Suprapubic skin (tissue), 4 donors: ENCODE data around the gene PHF20. TPM values are rescaled to one million over a fixed set of nuclear protein-coding genes. Genes with fewer than 3 reads are reported as not detected.
"Not testable (repeated sequence)": the region's sequence is repeated elsewhere in the genome, so short reads cannot be mapped to it uniquely, and the experiment has no call there.

ENCODE experiments used
- DNase-seq, 2 donors: peaks; one replicate each; pipeline ENCODE4 v3.0.0-alpha.2; 2019; ENCODE audit warnings: low spot score in 2 of 2
- H3K27ac ChIP-seq: fragments of 200-600 bp; sonication (generic); one replicate; pipeline ENCODE4 v1.5.1; 2019
- H3K27me3 ChIP-seq: fragments of 200-600 bp; sonication (generic); one replicate; pipeline ENCODE4 v1.5.1; 2019
- H3K36me3 ChIP-seq: fragments of 200-600 bp; sonication (generic); one replicate; pipeline ENCODE4 v1.5.1; 2019
- H3K4me1 ChIP-seq: fragments of 200-600 bp; sonication (generic); one replicate; pipeline ENCODE4 v1.5.1; 2019
- H3K4me3 ChIP-seq: fragments of 200-600 bp; sonication (generic); one replicate; pipeline ENCODE4 v1.5.1; 2019; ENCODE audit warnings: mild to moderate bottlenecking
- H3K9me3 ChIP-seq: fragments of 200-600 bp; sonication (generic); one replicate; pipeline ENCODE4 v1.5.1; 2019
- EP300 ChIP-seq: sonication (generic); formaldehyde crosslinking; IDR thresholded peaks from one replicate; pipeline ENCODE4 v1.6.1; 2017; ENCODE audit warnings: antibody characterized with exemption
- POLR2A ChIP-seq, 2 donors: fragments of 450-650 bp; IDR thresholded peaks; one replicate each; pipeline ENCODE4 v1.6.1; 2017; ENCODE audit warnings: antibody characterized with exemption in 2 of 2, mild to moderate bottlenecking in 2 of 2, moderate library complexity in 2 of 2
- POLR2AphosphoS5 ChIP-seq, 3 donors: sonication (generic); formaldehyde crosslinking; IDR thresholded peaks; one replicate each; pipeline ENCODE4 v1.6.1; 2017; ENCODE audit warnings: antibody characterized with exemption in 3 of 3
- WGBS: methylation state at CpG from one replicate; pipeline ENCODE4 v1.1.5; 2018; 5-methylcytosine and 5-hydroxymethylcytosine counted together
- total RNA-seq, 4 donors: library from RNA; depleted of rRNA; stranded (reverse); fragments of >200 nt; gene quantifications; one replicate each; pipeline ENCODE4 v1.1.0, GENCODE V29; 2016
- TF ChIP-seq, protein P1 (sequence below), 2 donors: fragments of 200-600 bp in 1 of 2; fragments of 450-650 bp in 1 of 2; sonication (generic) in 1 of 2; IDR thresholded peaks; one replicate each; pipeline ENCODE4 v1.5.1; 2016 to 2019; ENCODE audit warnings: antibody characterized with exemption in 2 of 2, mild to moderate bottlenecking in 1 of 2, moderate library complexity in 1 of 2

Gene PHF20
- total RNA-seq, 4 donors from 2014 or later = 44.2 to 60.6 (median 47.3) TPM

DNA sequence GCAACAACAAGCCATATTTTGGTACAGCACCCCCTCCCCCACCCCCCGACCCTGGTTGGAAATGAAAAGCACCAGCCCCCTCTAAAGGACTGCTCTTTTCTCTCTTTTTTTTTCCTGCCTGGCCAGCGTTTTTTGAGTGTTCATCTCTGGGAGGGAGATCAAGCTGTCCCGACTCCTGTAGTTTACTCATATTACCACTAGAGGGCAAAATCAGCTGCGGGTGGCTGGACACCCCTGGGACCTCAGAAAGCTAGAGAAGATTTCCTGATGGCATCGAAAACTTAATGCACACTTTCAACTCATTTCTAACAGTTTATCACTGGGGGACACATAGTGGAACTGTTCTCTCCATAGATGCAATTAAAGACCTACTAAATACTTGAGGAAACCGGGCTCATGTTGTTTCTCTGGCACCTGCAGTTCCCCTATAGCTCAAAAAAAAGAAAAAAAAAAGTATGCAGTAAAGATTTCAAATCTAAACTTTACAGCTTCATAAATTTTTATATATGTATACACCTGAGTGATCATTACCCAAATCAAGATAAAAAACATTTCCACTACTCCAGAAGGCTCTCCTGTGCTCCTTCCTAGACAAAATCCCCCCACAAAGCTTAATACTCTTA lies 221.0 kb downstream of the PHF20 start:
- TF ChIP-seq, protein P1, sequence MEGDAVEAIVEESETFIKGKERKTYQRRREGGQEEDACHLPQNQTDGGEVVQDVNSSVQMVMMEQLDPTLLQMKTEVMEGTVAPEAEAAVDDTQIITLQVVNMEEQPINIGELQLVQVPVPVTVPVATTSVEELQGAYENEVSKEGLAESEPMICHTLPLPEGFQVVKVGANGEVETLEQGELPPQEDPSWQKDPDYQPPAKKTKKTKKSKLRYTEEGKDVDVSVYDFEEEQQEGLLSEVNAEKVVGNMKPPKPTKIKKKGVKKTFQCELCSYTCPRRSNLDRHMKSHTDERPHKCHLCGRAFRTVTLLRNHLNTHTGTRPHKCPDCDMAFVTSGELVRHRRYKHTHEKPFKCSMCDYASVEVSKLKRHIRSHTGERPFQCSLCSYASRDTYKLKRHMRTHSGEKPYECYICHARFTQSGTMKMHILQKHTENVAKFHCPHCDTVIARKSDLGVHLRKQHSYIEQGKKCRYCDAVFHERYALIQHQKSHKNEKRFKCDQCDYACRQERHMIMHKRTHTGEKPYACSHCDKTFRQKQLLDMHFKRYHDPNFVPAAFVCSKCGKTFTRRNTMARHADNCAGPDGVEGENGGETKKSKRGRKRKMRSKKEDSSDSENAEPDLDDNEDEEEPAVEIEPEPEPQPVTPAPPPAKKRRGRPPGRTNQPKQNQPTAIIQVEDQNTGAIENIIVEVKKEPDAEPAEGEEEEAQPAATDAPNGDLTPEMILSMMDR (IDR thresholded peaks at IDR 0.05) = peak; percentile 53 to 75
- TF ChIP-seq POLR2AphosphoS5 (IDR thresholded peaks at IDR 0.05) (no peak), EP300 (no peak)
- peaks cover 6% of the 10 kb centered on the region for H3K4me1 ChIP-seq
- H3K4me3 ChIP-seq = no peak overlapping the region
- H3K27me3 ChIP-seq = no peaks in the 10 kb centered on the region
- 3% methylated on average over 6 of the region's 6 CpGs for WGBS
- no peaks in the 10 kb centered on the region for H3K36me3 ChIP-seq
- no peak for DNase-seq
- H3K9me3 ChIP-seq = no peaks in the 10 kb centered on the region
- no peak overlapping the region for H3K27ac ChIP-seq

DNA sequence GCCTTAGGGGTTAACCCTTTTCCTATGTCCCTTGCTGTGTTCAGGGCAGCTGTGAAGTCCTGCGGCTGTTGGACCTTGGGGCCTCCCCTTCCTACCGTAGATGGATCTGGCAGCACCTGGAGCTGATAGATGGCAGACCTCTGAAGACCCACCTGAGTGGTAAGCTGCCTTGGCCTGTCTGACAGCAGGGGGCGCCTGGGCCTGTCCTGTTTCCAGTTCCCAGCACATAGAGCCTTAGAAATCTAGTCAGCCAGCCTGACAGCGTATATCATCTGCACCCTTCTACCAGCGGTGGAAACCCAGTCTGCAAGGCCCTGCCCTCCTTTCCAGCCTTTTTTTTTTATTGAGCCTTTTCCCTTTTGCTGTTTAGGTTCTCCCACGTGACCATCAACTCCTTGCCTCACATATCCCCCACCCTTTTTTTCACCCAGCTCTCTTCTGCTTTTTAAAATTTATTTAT lies 223.2 kb downstream of the PHF20 start:
- TF ChIP-seq, protein P1 (IDR thresholded peaks at IDR 0.05) = peak; percentile 67 to 87
- TF ChIP-seq POLR2AphosphoS5 (IDR thresholded peaks at IDR 0.05) = no peak
- TF ChIP-seq POLR2A (IDR thresholded peaks at IDR 0.05) = no peak
- peaks cover 6% of the 10 kb centered on the region for H3K4me1 ChIP-seq
- no peak overlapping the region for H3K4me3 ChIP-seq
- no peak overlapping the region for H3K27ac ChIP-seq
- DNase-seq = peak; percentile 85 to 87
- no peaks in the 10 kb centered on the region for H3K9me3 ChIP-seq
- no peaks in the 10 kb centered on the region for H3K36me3 ChIP-seq
- no peaks in the 10 kb centered on the region for H3K27me3 ChIP-seq
- 1% methylated on average over 6 of the region's 6 CpGs for WGBS

DNA sequence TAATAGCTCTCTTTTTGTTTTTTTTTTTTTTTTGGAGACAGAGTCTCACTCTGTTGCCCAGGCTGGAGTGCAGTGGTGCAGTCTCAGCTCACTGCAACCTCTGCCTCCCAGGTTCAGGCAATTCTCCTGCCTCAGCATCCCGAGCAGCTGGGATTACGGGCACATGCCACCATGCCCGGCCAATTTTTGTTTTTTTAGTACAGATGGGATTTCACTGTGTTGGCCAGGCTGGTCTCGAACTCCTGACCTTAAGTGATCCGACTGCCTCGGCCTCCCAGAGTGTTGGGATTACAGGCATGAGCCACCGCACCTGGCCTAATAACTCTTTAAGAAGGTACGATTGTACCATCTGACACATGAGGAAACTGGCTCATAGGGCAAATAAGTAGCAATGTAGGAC lies 224.7 kb downstream of the PHF20 start:
- H3K4me3 ChIP-seq, H3K9me3 ChIP-seq, H3K27me3 ChIP-seq, DNase-seq, H3K27ac ChIP-seq, H3K36me3 ChIP-seq, H3K4me1 ChIP-seq: not testable (repeated sequence)
- 97% methylated on average over 8 of the region's 8 CpGs for WGBS

Other genes with a start within 250 kb of the PHF20 start
- gene C20orf173, start 242.4 kb upstream of the PHF20 start, total RNA-seq = not detected
- gene ERGIC3, start 229.9 kb upstream of the PHF20 start, total RNA-seq = 100 to 1,000 TPM; 154 to 256 (median 225) TPM
- gene SPAG4, start 156.2 kb upstream of the PHF20 start, total RNA-seq = under 1 TPM in 1 of 4 donors, not detected in 3; 0.89 TPM
- gene CPNE1, start 107.1 kb upstream of the PHF20 start, total RNA-seq = 100 to 1,000 TPM in 2 of 4 donors, 10 to 100 TPM in 2; 43.3 to 238 (median 103) TPM
- gene RBM12, start 107.1 kb upstream of the PHF20 start, total RNA-seq = 10 to 100 TPM; 21.6 to 38.7 (median 32.7) TPM
- 10 to 100 TPM; 39.7 to 73.2 (median 47.3) TPM for gene NFS1, start 72.7 kb upstream of the PHF20 start, total RNA-seq
- gene ROMO1, start 72.6 kb upstream of the PHF20 start, total RNA-seq = 100 to 1,000 TPM; 146 to 299 (median 212) TPM
- 100 to 1,000 TPM; 245 to 599 (median 258) TPM for gene RBM39, start 29.8 kb upstream of the PHF20 start, total RNA-seq
- gene SCAND1, start 182.5 kb downstream of the PHF20 start, total RNA-seq = 10 to 100 TPM; 53.9 to 67.4 (median 59.9) TPM
- gene CNBD2, start 196.6 kb downstream of the PHF20 start, total RNA-seq = 10 to 100 TPM in 2 of 4 donors, 1 to 10 TPM in 2; 6.4 to 19.7 (median 10.3) TPM